ENCODE measurements around the gene PRAME. TPM values are rescaled to one million over a fixed set of nuclear protein-coding genes. Genes with fewer than 3 reads are reported as not detected.

The PRAME gene
- total and polyA plus RNA-seq, 2 experiments from 2014 or later: not detected

DNA sequence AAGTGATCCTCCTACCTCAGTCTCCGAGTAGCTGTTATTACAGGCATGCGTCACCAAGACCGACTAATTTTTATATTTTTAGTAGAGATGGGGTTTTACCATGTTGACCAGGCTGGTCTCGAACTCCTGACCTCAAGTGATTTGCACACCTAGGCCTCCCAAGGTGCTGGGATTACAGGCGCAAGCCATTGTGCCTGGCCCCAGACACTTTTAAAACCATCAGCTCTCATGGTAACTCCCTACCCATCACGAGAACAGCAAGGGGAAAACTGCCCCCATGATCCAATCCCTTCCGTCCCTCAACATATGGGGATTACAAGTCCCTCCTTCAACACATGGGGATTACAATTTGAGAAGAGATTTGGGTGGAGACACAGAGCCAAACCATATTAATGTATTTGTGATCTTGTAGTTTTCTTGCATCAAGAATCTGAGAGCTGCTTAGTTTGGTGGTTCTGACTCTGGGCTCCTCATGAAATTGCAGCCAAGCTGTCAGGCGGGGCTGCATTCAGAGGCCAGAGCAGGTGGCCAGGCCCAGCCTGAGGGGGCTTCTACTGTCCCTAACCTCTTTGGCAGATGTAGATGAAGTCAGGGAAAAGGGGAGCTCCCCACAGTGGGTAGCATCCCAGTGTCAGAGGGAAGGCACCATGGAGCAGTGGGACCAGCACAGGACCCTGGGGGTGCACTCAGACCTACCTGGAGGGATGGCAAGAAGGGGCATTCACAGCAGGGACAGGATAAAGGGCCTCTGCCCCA is 31.2 kb upstream of the PRAME start:
- Histone ChIP-seq H4K20me1 (ENCODE audit: insufficient read depth) (no peaks in the 10 kb centered on the region), H3K4me1 (ENCODE audit: insufficient read depth) (no peaks in the 10 kb centered on the region), H3K4me2 (ENCODE audit: unreplicated experiment) (no peak overlapping the region), H3K36me3 (ENCODE audit: low read depth) (no peaks in the 10 kb centered on the region), H3K9me3 (ENCODE audit: low read depth) (no peaks in the 10 kb centered on the region), H3K4me3 (no peak overlapping the region), H3F3A (ENCODE audit: insufficient read depth) (no peaks in the 10 kb centered on the region), H2AFZ (no peak overlapping the region), H3K9me2 (ENCODE audit: insufficient read depth) (no peaks in the 10 kb centered on the region), H3K79me2 (ENCODE audit: insufficient read depth) (no peaks in the 10 kb centered on the region), H3K27ac (no peak overlapping the region), H3K27me3 (replicated peaks; ENCODE audit: insufficient read depth) (peaks cover 55% of the 10 kb centered on the region), H3K9ac (no peak overlapping the region)
- WGBS, 2 experiments (ENCODE audit: low coverage in 1 of 2, low lambda C conversion rate in 2 of 2, missing lambda C conversion rate in 2 of 2): 51 to 61% methylated on average over 8 of the region's 8 CpGs
- no peak for TF ChIP-seq EZH2 (IDR thresholded peaks at IDR 0.05; ENCODE audit: insufficient read depth, poor library complexity, severe bottlenecking)
- in situ Hi-C loops (cut with MboI): no loop called here
- DNase-seq: no peak

DNA sequence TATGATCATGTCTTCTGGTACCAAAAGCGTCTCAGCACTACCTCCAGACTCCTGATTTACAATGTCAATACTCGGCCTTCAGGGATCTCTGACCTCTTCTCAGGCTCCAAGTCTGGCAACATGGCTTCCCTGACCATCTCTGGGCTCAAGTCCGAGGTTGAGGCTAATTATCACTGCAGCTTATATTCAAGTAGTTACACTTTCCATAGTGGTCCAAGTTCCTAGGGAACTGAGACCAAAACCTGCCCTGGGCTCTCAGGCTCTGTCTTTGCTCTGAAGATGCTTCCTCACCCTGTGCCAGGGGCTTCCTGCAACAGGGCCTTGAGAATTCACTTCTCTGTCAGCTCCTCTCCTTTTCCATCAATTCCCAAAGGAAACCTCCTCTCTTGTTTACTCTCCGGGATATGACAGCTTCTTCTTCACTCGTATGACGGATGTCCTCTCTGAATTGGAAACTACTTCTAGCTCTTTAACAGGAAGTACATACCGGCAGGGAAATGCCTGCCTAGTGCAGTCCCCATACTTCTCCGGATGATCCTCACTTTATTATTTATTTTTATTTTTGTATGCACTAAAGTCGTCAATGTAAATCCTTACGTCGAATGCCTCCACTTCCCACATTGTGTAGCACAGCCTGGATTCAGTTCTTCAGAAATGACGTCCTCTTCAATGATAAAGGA is 29.6 kb upstream of the PRAME start:
- no peak for TF ChIP-seq EZH2phosphoT487 (IDR thresholded peaks at IDR 0.05; ENCODE audit: insufficient read depth, low read depth)
- TF ChIP-seq EZH2 (IDR thresholded peaks at IDR 0.05; ENCODE audit: insufficient read depth, poor library complexity, severe bottlenecking): no peak
- no peaks in the 10 kb centered on the region for H3K79me2 ChIP-seq (ENCODE audit: insufficient read depth)
- no peaks in the 10 kb centered on the region for H3F3A ChIP-seq (ENCODE audit: insufficient read depth)
- no peak overlapping the region for H2AFZ ChIP-seq
- H3K9me2 ChIP-seq (ENCODE audit: insufficient read depth): no peaks in the 10 kb centered on the region
- in situ Hi-C loops (cut with MboI): no loop called here
- H3K9ac ChIP-seq: no peak overlapping the region
- no peak for DNase-seq
- H3K36me3 ChIP-seq (ENCODE audit: low read depth): no peaks in the 10 kb centered on the region
- H4K20me1 ChIP-seq (ENCODE audit: insufficient read depth): no peaks in the 10 kb centered on the region
- H3K27ac ChIP-seq: no peak overlapping the region
- no peaks in the 10 kb centered on the region for H3K4me1 ChIP-seq (ENCODE audit: insufficient read depth)
- peaks cover 70% of the 10 kb centered on the region for H3K27me3 ChIP-seq (replicated peaks; ENCODE audit: insufficient read depth)
- no peak overlapping the region for H3K4me2 ChIP-seq (ENCODE audit: unreplicated experiment)
- 40 to 41% methylated on average over 12 of the region's 12 CpGs for WGBS, 2 experiments (ENCODE audit: low coverage in 1 of 2, low lambda C conversion rate in 2 of 2, missing lambda C conversion rate in 2 of 2)
- H3K9me3 ChIP-seq (ENCODE audit: low read depth): no peaks in the 10 kb centered on the region
- H3K4me3 ChIP-seq: no peak overlapping the region

DNA sequence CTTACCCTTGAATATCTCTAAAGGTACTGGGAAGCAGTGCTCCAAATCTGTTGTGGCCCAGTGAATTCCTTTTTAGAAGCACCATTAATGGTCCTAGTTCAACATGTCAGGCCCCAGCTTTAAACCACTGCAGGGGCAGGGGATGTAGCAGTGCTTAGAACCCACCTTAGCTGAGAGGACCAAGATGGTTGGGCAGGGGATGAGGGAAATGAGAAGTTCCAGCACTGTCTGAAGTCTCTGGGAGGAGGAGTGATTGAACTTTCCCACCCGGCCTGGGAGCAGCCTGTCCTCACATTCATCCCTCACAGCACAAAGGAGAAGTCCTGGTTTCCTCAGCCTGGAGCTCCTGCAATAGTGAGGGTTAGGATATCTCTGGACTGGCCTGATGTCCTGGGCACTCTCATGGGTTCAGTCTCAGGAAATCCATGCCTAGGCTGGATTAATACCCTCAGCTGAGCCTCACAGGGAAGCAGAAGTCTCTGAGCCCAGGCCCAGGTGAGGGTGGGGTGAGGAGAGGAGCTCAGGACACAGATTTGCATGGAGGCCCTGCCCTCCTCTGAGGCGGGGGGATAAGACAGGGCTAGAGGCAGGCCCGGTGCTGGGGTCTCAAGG is 28.6 kb upstream of the PRAME start:
- DNase-seq: no peak

DNA sequence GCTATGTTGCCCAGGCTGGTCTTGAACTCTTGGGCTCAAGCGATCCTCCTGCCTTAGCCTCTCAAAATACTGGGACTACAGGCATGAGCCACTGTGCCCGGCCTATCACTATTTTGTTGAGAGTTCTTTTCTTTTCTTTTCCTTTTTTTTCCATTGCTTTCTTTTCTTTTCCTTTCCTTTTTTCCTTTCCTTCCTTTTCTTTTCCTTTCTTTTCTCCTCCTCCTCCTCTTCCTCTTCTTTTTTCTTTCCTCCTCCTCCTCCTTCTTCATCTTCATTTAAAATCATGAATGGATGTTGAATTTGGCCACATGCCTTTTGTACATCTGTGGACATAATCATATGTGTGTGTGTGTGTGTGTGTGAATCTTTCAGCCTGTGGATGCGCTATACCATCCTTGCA is 25.7 kb upstream of the PRAME start:
- H3K4me2 ChIP-seq (ENCODE audit: unreplicated experiment): no peak overlapping the region
- no peak overlapping the region for H2AFZ ChIP-seq
- DNase-seq: no peak

More for the DNA sequence above, 28.6 kb upstream of the PRAME start:
- WGBS, 2 experiments (ENCODE audit: low coverage in 1 of 2, low lambda C conversion rate in 2 of 2, missing lambda C conversion rate in 2 of 2): 33 to 49% methylated on average over 3 of the region's 3 CpGs
- no peaks in the 10 kb centered on the region for H3K9me2 ChIP-seq (ENCODE audit: insufficient read depth)
- no peaks in the 10 kb centered on the region for H3F3A ChIP-seq (ENCODE audit: insufficient read depth)
- peaks cover 71% of the 10 kb centered on the region for H3K27me3 ChIP-seq (replicated peaks; ENCODE audit: insufficient read depth)
- H2AFZ ChIP-seq: no peak overlapping the region
- in situ Hi-C loops (cut with MboI): no loop called here
- H3K9me3 ChIP-seq (ENCODE audit: low read depth): no peaks in the 10 kb centered on the region
- H3K79me2 ChIP-seq (ENCODE audit: insufficient read depth): no peaks in the 10 kb centered on the region
- no peaks in the 10 kb centered on the region for H4K20me1 ChIP-seq (ENCODE audit: insufficient read depth)
- no peak overlapping the region for H3K27ac ChIP-seq
- no peaks in the 10 kb centered on the region for H3K4me1 ChIP-seq (ENCODE audit: insufficient read depth)
- no peaks in the 10 kb centered on the region for H3K36me3 ChIP-seq (ENCODE audit: low read depth)
- no peak overlapping the region for H3K9ac ChIP-seq
- H3K4me3 ChIP-seq: no peak overlapping the region
- no peak overlapping the region for H3K4me2 ChIP-seq (ENCODE audit: unreplicated experiment)
- TF ChIP-seq EZH2 (IDR thresholded peaks at IDR 0.05; ENCODE audit: insufficient read depth, poor library complexity, severe bottlenecking) (no peak), EZH2phosphoT487 (IDR thresholded peaks at IDR 0.05; ENCODE audit: insufficient read depth, low read depth) (no peak)

More for the DNA sequence above, 25.7 kb upstream of the PRAME start:
- Histone ChIP-seq H3K4me1 (ENCODE audit: insufficient read depth) (no peaks in the 10 kb centered on the region), H3K9ac (no peak overlapping the region), H3K9me3 (ENCODE audit: low read depth) (no peaks in the 10 kb centered on the region), H4K20me1 (ENCODE audit: insufficient read depth) (no peaks in the 10 kb centered on the region), H3K27me3 (replicated peaks; ENCODE audit: insufficient read depth) (peaks cover 52% of the 10 kb centered on the region), H3K79me2 (ENCODE audit: insufficient read depth) (no peaks in the 10 kb centered on the region), H3K9me2 (ENCODE audit: insufficient read depth) (no peaks in the 10 kb centered on the region), H3F3A (ENCODE audit: insufficient read depth) (no peaks in the 10 kb centered on the region), H3K36me3 (ENCODE audit: low read depth) (no peaks in the 10 kb centered on the region), H3K4me3 (no peak overlapping the region), H3K27ac (no peak overlapping the region)
- in situ Hi-C loops (cut with MboI): no loop called here
- TF ChIP-seq EZH2phosphoT487 (IDR thresholded peaks at IDR 0.05; ENCODE audit: insufficient read depth, low read depth): no peak
- TF ChIP-seq EZH2 (IDR thresholded peaks at IDR 0.05; ENCODE audit: insufficient read depth, poor library complexity, severe bottlenecking): no peak
- 21 to 33% methylated on average over 3 of the region's 3 CpGs for WGBS, 2 experiments (ENCODE audit: low coverage in 1 of 2, low lambda C conversion rate in 2 of 2, missing lambda C conversion rate in 2 of 2)
